ENCODE results near the gene CCT4.
"Not testable (repeated sequence)": the region's sequence is repeated elsewhere in the genome, so short reads cannot be mapped to it uniquely, and the experiment has no call there.

CCT4 gene, protein sequence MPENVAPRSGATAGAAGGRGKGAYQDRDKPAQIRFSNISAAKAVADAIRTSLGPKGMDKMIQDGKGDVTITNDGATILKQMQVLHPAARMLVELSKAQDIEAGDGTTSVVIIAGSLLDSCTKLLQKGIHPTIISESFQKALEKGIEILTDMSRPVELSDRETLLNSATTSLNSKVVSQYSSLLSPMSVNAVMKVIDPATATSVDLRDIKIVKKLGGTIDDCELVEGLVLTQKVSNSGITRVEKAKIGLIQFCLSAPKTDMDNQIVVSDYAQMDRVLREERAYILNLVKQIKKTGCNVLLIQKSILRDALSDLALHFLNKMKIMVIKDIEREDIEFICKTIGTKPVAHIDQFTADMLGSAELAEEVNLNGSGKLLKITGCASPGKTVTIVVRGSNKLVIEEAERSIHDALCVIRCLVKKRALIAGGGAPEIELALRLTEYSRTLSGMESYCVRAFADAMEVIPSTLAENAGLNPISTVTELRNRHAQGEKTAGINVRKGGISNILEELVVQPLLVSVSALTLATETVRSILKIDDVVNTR

GRCh38 chr2:61888267-61889055 lies at the start of gene CCT4:
Gene CCT4, minus strand, starts transcription at chr2:61888656. Its CDS starts 149 bp downstream, at chr2:61888507.
- DNase-seq: peak; percentile 86

GRCh38 chr2:61937886-61938285 lies 49.4 kb upstream of the CCT4 start:
- no peak for DNase-seq

DNA sequence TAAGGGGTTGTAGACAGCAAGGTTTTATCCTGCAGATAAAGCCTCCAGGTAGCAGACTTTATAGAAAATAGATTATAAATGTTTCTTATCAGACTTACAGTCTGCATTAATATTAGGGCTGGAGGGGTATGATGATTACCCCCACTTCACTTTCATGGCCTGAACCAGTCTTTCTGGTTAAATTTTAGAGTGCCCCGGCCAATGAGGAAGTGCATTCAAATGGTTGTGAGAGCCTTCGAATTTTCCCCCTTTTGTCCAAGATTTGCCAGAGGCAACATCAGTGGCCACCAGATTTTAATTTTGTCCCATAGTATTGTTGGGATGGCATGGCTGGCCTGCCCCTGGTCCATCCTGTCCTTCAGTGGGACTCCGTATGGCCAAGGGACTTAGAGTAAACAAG lies 48.6 kb upstream of the CCT4 start:
- DNase-seq: no peak

DNA sequence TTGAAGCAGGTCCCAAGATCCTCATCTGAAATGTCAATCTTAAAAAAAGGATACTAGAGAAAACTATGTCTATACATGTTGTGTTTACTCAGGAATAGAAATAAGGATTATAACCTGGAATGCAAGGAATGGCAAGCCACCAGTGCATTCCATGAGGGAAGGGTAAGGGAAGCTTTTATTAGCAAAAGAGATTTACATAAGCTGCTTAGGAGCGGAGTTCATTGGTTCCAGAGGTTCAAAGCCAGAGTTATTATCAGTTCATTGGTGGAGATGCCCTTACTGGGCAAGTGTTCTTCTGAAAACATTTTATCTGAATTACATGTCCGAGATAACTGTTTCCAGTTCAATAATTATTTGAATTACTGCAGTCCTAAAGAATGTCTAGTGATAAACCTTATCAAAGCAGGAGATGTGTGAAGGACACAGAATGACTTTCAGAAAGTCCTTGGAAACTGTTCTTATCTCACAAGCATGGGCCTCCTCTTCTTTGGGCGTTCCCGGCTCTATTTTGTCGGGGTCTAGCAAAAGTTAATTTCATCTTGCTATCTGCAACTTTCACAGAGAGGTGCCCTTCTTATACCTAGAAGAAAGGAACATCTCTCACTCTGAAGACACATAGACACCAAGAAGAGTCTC lies 40.5 kb upstream of the CCT4 start:
- DNase-seq: no peak

DNA sequence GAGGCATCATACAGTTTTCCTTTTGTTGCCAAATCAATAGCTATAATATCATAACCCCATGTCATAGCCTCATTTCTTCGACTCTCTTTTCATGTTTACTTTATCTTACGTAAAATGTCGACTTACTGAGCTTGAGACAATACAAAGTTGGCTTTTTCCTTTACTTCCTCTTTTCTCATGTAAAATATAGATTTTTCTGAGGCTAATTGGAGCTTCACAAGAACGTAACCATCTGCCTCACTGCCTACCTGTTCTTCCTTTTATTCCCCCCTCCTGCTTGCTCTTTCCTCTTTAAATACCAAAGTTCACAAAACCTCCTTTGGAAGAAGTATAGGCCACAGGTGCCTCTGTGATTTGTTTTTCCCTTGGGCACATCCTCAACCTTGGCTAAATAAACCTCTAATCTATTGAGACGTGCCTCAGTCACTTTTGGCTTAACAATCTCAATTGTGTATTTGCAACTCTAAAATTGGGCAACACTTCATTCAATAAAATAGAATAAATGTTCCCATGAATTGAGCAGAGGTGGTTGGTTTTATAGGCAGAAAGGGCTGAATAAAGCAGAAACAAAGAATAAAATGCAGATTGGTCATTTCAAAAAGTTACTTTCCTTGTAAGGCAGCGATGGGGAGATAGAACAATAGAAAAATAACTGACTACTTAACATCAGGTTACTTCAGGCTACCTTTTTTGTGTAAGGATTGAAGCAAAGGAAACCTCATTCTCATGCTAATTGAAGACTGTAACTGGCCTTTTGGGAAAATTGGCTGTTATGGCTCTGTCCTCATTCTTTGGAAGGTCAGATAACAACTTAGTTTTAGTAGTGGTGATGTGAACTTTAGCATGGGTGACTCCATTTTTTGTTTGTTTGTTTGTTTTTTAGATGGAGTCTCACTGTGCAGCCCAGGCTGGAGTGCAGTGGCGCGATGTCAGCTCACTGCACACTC lies 38.3 kb upstream of the CCT4 start:
- no peak for DNase-seq

DNA sequence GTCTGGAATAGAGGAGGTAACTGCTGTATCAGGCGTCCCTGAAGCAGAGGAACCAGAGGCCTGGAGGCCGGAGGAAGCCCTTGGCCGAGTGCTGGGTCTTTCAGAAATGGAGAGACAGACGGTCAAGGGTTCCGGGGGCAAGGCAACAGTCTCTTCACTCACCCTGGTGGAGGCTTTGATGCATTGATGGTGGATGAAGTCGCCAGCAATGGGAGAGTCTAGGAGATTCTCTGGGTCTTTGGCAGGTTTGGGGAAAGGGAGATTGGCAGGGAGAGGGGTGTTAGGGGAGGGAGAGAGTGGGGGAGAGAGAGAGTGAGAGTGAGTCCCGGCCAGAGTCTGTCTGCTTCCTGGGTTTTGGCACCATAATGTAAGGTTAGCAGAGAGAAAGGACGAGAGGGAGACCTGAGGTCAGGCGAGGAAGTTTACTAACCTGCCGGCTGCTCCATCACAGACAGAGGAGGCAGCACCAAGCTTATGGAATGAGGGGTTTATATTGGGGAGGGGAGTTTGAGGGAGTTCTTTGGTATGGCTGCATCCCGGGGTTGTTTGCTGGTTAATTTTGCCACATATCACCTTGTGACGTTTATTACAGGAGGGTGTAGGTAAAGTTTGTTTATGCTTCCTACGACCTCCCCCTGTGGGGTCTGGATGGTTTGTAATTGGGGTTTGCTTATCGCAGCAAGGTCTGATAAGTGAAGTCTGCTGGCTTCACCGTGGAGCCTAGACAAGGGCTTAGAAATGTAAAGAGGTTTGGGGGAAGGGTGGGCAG lies 36.6 kb upstream of the CCT4 start:
- no peak for DNase-seq

GRCh38 chr2:61922714-61923113 lies 34.3 kb upstream of the CCT4 start:
- DNase-seq: no peak

GRCh38 chr2:61920548-61920947 lies 32.1 kb upstream of the CCT4 start:
- no peak for DNase-seq

DNA sequence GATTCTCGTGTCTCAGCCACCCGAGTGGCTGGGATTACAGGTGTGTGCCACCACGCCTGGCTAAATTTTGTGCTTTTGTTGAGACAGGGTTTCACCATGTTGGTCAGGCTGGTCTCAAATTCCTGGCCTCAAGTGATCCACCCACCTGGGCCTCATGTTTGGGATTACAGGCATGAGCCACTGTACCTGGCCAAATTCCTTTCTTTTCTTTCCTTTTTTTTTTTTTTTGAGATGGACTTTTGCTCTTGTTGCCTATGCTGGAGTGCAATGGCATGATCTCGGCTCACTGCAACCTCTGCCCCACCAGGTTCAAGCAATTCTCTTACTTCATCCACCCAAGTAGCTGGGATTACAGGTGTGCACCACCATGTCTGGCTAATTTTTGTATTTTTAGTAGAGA lies 26.3 kb upstream of the CCT4 start:
- not testable (repeated sequence) for DNase-seq

GRCh38 chr2:61911510-61911909 lies 23.1 kb upstream of the CCT4 start:
- no peak for DNase-seq

DNA sequence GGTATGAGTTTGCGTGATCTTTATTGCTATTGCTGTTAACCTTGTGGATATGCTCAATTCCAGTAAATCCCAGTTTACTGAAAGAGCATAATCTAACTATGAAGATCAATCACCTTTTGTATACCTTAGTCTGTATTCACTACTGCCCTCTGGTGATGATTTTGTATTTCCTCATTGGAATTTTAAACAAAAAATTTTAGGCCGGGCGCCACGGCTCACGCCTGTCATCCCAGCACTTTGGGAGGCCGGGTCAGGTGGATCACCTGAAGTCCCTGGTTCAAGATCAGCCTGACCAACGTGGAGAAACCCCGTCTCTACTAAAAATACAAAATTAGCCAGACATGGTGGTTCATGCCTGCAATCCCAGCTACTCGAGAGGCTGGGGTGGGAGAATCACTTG lies 22.1 kb upstream of the CCT4 start:
- DNase-seq: no peak

- DNase-seq: no peak
Observed at GRCh38 chr2:61909116-61909515, 20.7 kb upstream of the CCT4 start.

- no peak for DNase-seq
Observed at GRCh38 chr2:61906186-61906470, 17.7 kb upstream of the CCT4 start.

DNA sequence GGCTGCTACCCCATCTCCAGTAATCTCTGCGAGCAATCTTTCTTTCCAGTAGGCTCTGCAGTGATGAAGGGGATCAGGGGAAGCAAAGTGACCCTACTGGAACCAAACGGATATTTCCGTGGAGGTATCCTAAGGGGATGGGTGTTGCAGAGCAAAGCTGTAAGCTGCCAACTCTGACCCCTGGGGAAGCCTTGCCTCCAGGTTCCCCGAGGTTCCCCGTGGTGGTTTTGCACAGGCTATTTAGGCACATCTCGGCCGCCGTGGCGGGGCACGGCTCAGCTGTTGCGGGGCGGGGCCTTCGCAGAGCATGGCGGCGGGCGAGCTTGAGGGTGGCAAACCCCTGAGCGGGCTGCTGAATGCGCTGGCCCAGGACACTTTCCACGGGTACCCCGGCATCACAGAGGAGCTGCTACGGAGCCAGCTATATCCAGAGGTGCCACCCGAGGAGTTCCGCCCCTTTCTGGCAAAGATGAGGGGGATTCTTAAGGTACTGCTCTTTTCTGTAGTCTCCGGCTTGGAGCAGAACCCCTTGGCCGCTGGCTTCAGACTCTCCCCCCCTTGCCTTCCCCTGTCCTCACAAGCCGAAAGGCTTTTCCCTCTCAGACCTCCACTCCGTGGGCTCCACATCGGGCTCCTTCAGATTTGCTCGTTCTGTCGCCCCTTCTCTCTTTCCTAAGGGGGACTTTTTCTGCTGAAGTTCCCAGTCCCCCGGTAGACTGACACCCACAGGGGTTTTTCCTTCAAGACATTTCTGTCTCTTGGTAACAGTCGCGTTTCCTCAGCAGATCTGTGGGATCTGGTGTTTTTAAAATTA lies 17.1 kb upstream of the CCT4 start, which contains the start of gene COMMD1:
Gene COMMD1, plus strand, starts transcription at position 303 of the 814 bp plus-strand sequence. Its CDS starts 5 bp downstream, at position 308.
- DNase-seq: peak; percentile 85

DNA sequence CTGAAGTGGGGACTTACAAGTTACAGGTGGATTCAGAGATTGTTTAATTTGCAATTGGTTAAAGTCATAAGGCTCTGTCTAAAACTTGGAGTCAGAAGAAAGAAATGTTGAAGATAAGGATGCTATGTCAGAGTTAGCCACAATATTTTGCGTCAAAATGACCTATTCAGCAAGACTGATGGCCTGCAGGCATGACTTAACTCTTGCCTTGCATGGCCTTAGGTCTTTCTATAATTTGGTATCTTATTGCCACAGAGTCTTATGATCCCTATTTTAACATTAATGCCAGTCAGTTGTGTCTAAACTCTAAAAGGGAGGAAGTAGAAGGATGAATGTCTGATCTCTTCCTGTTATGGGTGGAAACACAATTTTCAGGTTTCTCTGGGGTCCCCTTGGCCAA lies 11.8 kb upstream of the CCT4 start:
- DNase-seq: no peak

GRCh38 chr2:61898810-61899209 lies 10.4 kb upstream of the CCT4 start:
- no peak for DNase-seq

DNA sequence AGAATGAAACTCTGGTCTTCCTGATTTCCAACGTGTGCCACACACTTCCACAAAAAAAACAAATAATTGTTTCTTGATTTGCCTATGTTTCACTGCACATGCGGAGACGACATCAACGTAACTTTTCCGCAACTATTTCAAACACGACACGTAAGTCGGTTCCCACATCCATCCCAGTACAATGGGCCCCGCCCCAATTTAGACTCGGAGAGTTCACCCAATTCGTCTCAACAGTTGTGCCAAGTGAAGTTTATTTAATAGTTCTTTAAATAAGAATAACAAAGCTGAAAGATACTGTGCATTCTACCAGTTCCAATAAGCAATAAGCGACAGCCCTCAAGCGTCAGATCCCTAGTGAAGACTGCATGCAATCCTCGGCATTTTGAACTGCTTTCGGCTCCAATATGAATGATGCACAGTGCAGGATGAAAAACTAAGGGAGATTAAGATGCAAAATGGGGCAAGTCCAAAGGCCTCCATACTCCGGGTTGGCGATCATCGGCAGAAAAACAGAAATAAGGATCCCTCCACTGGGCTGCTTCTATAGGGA lies 664 bp downstream of the CCT4 start:
- DNase-seq: peak; percentile 19

DNA sequence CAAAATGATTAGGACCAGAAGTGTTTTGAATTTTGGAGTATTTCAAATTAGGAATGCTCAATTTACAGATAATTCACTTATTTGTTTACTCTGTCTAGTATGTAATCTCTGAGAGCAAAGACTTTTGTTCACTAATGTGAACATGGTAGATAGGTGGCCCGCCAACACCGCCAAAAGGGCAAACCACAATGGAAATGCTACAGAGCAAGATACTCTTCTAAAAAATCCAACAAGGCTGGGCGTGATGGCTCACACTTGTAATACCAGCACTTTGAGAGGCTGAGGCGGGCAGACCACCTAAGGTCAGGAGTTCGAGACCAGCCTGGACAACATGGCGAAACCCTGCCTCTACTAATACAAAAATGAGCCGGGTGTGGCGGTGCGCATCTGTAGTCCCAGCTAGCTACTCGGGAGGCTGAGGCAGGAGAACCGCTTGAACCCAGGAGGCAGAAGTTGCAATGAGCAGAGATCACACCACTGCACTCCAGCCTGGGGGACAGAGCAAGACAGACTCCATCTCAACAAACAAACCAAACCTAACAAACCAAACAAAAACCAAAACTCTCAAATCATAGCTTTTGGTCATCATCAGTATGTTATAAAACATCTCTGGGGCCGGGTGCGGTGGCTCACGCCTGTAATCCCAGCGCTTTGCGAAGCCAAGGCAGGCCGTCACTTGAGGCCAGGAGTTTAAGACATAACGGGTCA lies 2.4 kb downstream of the CCT4 start:
- no peak for DNase-seq

- DNase-seq: no peak
Observed at GRCh38 chr2:61882850-61883249, 5.6 kb downstream of the CCT4 start.

- DNase-seq: not testable (repeated sequence)
Observed at GRCh38 chr2:61879351-61879750, 9.1 kb downstream of the CCT4 start.

All from activated naive CD4-positive, alpha-beta T cell treated with anti-CD3 and anti-CD28 coated beads, Interleukin-2, amount 50 U/mL, for 16 hours (primary cell).